Type B pancreatic cell (in vitro differentiated cells): ENCODE data around the gene COA1. TPM values are rescaled to one million over a fixed set of nuclear protein-coding genes. Genes with fewer than 3 reads are reported as not detected.

Source experiments
- DNase-seq: peaks from one replicate; pipeline ENCODE4 v3.0.0; 2021; ENCODE audit warnings: mixed read lengths; ENCODE audit not compliant: unreplicated experiment; ENCODE audit errors: extremely low spot score
- H3K27ac Mint-ChIP-seq: 2 replicates; pipeline ENCODE4 v1.8.0; 2021; ENCODE audit warnings: mild to moderate bottlenecking, mixed read lengths
- H3K27me3 Mint-ChIP-seq: 2 replicates; pipeline ENCODE4 v1.8.0; 2021; ENCODE audit warnings: mixed read lengths
- H3K36me3 Mint-ChIP-seq: 2 replicates; pipeline ENCODE4 v1.8.0; 2021; ENCODE audit warnings: mixed read lengths
- H3K4me1 Mint-ChIP-seq: one replicate; pipeline ENCODE4 v1.8.0; 2021; ENCODE audit warnings: mixed read lengths; ENCODE audit not compliant: unreplicated experiment
- H3K4me3 Mint-ChIP-seq: 2 replicates; pipeline ENCODE4 v1.8.0; 2021; ENCODE audit warnings: mild to moderate bottlenecking, mixed read lengths
- H3K9me3 Mint-ChIP-seq: 2 replicates; pipeline ENCODE4 v1.8.0; 2021; ENCODE audit warnings: mixed read lengths
- total RNA-seq: library from RNA; stranded (reverse); gene quantifications from 2 replicates; pipeline ENCODE4 v1.2.1, GENCODE V29; 2021; ENCODE audit warnings: low replicate concordance
- TF ChIP-seq, protein P1 (sequence below): fragments of 200-600 bp; sonication (generic); conservative IDR thresholded peaks from 2 replicates; pipeline ENCODE4 v1.5.0; 2021; ENCODE audit warnings: antibody characterized with exemption, mild to moderate bottlenecking

COA1 gene
- total RNA-seq, 1 donor from 2014 or later = 75.3 TPM

DNA sequence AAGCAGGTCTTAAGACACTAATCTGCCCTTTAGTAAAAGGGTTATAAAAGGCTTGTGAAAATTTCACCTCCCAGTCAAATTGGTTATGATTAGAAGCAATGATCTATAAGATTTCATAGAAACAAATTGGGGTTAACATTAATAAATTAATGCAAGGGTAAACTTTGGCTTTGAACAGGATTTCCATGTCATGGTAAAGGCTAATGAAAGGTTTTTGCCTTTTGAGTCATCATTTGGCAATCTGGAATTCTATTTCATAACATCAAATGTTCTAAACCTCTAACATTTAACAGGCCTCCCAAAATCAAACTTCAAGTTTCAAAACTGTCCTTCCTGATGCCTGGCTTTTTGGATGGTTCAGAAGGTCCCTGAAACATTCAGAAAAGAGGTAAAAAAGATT lies 62.4 kb downstream of the COA1 start:
- Mint-ChIP-seq H3K27ac (no peak overlapping the region), H3K36me3 (peaks cover 30% of the 10 kb centered on the region), H3K27me3 (no peaks in the 10 kb centered on the region), H3K4me1 (no peaks in the 10 kb centered on the region), H3K9me3 (peaks cover 10% of the 10 kb centered on the region), H3K4me3 (no peak overlapping the region)
- DNase-seq = no peak
- TF ChIP-seq, protein P1, sequence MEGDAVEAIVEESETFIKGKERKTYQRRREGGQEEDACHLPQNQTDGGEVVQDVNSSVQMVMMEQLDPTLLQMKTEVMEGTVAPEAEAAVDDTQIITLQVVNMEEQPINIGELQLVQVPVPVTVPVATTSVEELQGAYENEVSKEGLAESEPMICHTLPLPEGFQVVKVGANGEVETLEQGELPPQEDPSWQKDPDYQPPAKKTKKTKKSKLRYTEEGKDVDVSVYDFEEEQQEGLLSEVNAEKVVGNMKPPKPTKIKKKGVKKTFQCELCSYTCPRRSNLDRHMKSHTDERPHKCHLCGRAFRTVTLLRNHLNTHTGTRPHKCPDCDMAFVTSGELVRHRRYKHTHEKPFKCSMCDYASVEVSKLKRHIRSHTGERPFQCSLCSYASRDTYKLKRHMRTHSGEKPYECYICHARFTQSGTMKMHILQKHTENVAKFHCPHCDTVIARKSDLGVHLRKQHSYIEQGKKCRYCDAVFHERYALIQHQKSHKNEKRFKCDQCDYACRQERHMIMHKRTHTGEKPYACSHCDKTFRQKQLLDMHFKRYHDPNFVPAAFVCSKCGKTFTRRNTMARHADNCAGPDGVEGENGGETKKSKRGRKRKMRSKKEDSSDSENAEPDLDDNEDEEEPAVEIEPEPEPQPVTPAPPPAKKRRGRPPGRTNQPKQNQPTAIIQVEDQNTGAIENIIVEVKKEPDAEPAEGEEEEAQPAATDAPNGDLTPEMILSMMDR = no peak

DNA sequence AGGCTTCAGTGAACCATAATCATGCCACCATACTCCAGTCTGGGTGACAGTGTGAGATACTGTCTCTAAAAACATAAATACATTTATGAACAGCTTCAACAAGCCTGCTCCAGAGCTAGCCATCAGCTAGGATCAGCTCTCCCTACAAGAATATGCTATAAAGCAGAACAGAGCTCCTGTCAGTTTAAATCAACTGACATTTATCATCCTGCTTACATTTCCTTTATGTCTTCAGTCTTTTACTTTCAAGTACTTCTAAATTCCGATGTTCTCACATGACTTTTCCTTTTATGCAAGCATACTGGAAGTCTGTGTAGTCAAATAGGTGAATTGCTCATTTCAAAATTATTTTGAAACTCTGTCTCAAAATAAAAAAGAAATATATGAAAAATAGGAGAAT lies 64.6 kb downstream of the COA1 start:
- Mint-ChIP-seq H3K27me3 (no peaks in the 10 kb centered on the region), H3K27ac (no peak overlapping the region), H3K4me3 (no peak overlapping the region), H3K36me3 (peaks cover 38% of the 10 kb centered on the region), H3K4me1 (peaks cover 5% of the 10 kb centered on the region), H3K9me3 (peaks cover 4% of the 10 kb centered on the region)
- TF ChIP-seq, protein P1 = no peak
- no peak for DNase-seq

DNA sequence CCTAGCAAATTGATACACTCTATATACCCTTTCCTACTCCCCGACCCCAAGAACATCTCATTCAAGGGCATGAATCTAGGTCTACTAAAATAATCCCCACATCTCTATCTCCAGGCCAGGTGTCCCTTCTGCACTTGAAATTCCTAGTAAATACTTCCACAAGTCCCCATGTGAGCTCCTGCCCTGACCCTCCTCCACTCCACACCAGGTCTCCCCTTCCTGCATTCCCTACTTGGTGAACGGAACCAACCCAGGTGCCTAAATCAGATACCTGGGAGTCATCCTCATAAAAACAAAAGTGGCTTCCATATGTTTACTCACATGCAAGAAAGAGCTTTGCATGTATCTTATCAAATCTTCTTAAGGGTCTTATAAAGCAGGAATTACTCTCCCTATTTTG lies 69.2 kb downstream of the COA1 start:
- Mint-ChIP-seq H3K4me1 (peaks cover 11% of the 10 kb centered on the region), H3K27ac (no peak overlapping the region), H3K4me3 (no peak overlapping the region), H3K27me3 (no peaks in the 10 kb centered on the region), H3K9me3 (no peaks in the 10 kb centered on the region), H3K36me3 (peaks cover 34% of the 10 kb centered on the region)
- no peak for DNase-seq
- TF ChIP-seq, protein P1 = no peak

DNA sequence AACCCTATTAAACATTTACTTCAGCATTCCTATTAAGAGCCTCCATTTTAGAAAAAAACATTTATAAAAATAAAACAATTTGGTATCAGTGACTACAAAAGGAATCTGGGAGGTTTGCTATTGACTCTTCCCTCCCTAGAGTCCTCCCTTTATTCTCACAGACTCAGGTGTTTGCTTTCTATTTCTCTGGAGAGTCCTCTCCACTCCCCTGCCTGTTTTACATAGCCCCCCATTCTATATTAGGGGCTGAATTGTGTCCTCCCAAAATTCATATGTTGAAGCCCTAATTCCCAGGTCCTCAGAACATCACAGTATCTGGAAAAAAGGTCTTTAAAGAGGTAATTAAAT lies 69.8 kb downstream of the COA1 start:
- TF ChIP-seq, protein P1 = no peak
- DNase-seq = no peak
- peaks cover 11% of the 10 kb centered on the region for H3K4me1 Mint-ChIP-seq
- H3K9me3 Mint-ChIP-seq = no peaks in the 10 kb centered on the region
- H3K27ac Mint-ChIP-seq = no peak overlapping the region
- H3K4me3 Mint-ChIP-seq = no peak overlapping the region
- peaks cover 33% of the 10 kb centered on the region for H3K36me3 Mint-ChIP-seq
- H3K27me3 Mint-ChIP-seq = no peaks in the 10 kb centered on the region

DNA sequence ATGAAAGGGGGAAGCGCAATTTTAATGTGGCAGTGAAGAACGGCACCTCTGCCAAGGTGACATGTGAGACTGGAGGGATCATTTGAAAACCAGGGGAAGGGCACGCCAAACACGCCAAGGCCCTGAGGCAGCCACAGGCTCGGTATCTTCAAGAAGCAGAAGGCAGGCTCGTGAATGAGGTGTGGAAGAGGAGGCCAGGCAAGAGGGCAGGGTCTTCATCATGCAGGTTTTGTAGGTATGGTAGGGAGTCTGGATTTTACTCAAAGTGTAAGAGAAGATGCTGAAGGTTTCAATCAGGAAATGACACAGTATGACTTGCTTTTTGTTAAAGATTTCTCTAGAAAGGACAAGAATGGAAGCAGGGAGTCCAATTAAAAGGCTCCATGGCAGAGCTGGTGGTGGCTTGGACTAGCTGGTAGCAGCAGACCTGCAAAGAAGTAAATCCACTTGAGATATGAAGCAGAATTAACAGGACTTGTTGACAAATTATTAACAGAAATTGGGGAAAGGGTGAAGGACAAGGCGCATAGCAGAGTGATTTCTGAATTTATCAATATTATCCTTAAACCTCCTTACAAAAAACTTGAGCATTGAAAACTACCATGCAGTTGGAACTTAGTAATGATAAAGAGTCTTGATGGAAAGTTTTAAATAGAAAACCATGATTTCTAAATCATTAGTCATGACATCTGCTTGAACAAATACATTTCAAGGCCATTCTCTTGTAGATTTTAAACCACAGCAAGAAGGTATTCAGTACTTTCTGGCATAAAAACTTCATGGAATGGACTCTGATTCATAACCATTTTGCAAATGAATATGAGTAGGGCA lies 70.4 kb downstream of the COA1 start:
- H3K27ac Mint-ChIP-seq = peak overlapping the region; percentile 3
- no peaks in the 10 kb centered on the region for H3K9me3 Mint-ChIP-seq
- H3K4me1 Mint-ChIP-seq = peaks cover 11% of the 10 kb centered on the region
- TF ChIP-seq, protein P1 = no peak
- no peak overlapping the region for H3K4me3 Mint-ChIP-seq
- H3K36me3 Mint-ChIP-seq = peaks cover 39% of the 10 kb centered on the region
- DNase-seq = no peak
- H3K27me3 Mint-ChIP-seq = no peaks in the 10 kb centered on the region
